Motor neuron (in vitro differentiated cells): Measurements from ENCODE around the gene ITGBL1. TPM values are rescaled to one million over a fixed set of nuclear protein-coding genes. Genes with fewer than 3 reads are reported as not detected.

ENCODE experiments used
- ATAC-seq, 8 experiments: fragments of 200-7000 bp; cut with Tn5 transposase; replicated peaks in 6 of 8; 2 replicates each; pipeline ENCODE4 v1.8.0; 2021; ENCODE audit warnings: mild to moderate bottlenecking in 8 of 8, moderate library complexity in 8 of 8
- H3K27ac ChIP-seq, 2 donors: fragments of 250-450 bp; sonication (Bioruptor Pico); 2 replicates each; pipeline ENCODE4 v1.9.0; 2021; ENCODE audit warnings: antibody characterized with exemption in 2 of 2, mild to moderate bottlenecking in 2 of 2, moderate library complexity in 1 of 2
- H3K4me1 ChIP-seq, 2 donors: fragments of 250-450 bp; sonication (Bioruptor Pico); replicated peaks in 1 of 2; 2 replicates each; pipeline ENCODE4 v1.6.1; 2021; ENCODE audit warnings: antibody characterized with exemption in 2 of 2, mild to moderate bottlenecking in 2 of 2, moderate library complexity in 1 of 2
- H3K4me3 ChIP-seq, 5 donors: fragments of 250-450 bp; sonication (Bioruptor Pico); 2 replicates each; pipeline ENCODE4 v1.9.0; 2021; ENCODE audit warnings: antibody characterized with exemption in 5 of 5, mild to moderate bottlenecking in 5 of 5, moderate library complexity in 4 of 5
- WGBS, 10 experiments: fragments of 450-650 bp; shearing (Covaris generic); methylation state at CpG; one replicate each; pipeline ENCODE4 v1.0.0; 2022; 5-methylcytosine and 5-hydroxymethylcytosine counted together
- in situ Hi-C, 9 experiments: fragments of 400-800 bp; cut with MboI; loops; one replicate each; pipeline ENCODE4 v1.15.0; 2021; ENCODE audit warnings: low sequenced_read_pairs in 9 of 9, low pct_unique_long_range_greater_than_20kb in 2 of 9; ENCODE audit not compliant: unreplicated experiment in 9 of 9
- total RNA-seq, 8 experiments: library from RNA; unstranded; fragments of 300-600 nt; gene quantifications; 2 replicates each; pipeline versions ENCODE4 v1.2.3 to v1.2.4, GENCODE V29; 2022

The ITGBL1 gene
- total RNA-seq, result 100 to 1,000 TPM in 1 of 8 experiments, 1 to 10 TPM in 3, not detected in 4; 3.2 to 187 (median 7.1) TPM

DNA sequence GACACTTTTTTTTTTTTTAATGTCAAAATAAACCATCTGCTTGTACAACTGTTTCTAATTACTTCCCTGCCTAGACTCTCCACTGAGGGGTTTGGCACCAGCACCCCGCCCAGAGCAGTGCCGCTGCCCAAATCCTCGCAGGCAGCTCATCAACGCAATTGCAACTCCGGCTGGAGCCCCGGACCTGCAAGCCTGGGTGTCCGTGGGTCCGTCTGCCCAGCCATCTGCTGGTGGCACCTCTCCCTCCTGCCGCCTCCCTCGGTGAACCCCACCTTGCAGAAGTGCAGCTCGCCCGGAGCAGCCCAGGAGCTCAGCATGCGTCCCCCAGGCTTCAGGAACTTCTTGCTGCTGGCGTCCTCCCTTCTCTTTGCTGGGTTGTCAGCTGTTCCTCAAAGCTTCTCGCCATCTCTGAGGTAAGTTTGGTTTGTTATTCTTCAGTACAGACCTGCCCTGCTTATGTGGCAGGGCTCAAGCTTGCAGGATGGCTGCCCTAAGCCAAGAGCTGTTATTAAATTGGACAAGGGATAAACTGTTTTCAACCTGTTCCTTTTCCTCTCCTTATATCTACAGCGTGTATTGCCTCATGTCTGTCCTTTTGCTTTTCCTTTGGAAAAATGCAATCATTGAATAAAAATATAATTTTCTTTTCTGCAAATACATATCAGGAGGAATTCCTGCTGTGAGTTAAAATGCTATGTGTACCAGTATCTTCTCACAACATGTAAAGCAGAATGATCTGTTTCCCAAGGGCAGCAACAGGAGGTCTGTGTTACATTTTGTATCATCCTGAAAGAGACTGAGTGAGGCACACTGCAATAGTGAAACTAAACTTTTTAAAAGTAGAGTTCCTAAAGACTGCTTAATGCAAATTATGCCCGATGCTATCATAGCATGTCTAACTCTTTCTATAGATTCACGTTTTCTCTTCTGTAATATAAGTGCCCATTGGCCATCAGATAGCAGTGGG, at the start of gene ITGBL1:
Gene ITGBL1, plus strand, starts transcription at position 157 of the 967 bp plus-strand sequence. Its CDS starts 159 bp downstream, at position 316.
- Histone ChIP-seq H3K27ac (no peak within 1 kb of the TSS), H3K4me1 (no peaks in the 10 kb centered on the region), H3K4me3 (no peak within 1 kb of the TSS)
- whole genome bisulfite sequencing, 10 experiments, result 2 to 100% (median 87%) methylated on average over 1 to 9 of the region's 18 CpGs
- in situ Hi-C loops, result loop anchor here in 3 of 9 experiments (25.0 kb wide), 2 partner anchors 291 to 316 kb away; no protein-coding TSS in a partner anchor
- ATAC-seq, result peak in 3 of 8 experiments; percentile 12 to 61 (median 20)

- in situ Hi-C loops, result no loop called here
- H3K27ac ChIP-seq, result no peak overlapping the region
- no peaks in the 10 kb centered on the region for H3K4me1 ChIP-seq
- ATAC-seq, result no peak
- WGBS, 10 experiments, result 17 to 100% (median 94%) methylated on average over 1 of the region's 1 CpG; no CpG with 5 or more reads in 3 of the 10 experiments
- no peak overlapping the region for H3K4me3 ChIP-seq
These were observed 45.7 kb upstream of the ITGBL1 start for GRCh38 chr13:101406791-101407190.

DNA sequence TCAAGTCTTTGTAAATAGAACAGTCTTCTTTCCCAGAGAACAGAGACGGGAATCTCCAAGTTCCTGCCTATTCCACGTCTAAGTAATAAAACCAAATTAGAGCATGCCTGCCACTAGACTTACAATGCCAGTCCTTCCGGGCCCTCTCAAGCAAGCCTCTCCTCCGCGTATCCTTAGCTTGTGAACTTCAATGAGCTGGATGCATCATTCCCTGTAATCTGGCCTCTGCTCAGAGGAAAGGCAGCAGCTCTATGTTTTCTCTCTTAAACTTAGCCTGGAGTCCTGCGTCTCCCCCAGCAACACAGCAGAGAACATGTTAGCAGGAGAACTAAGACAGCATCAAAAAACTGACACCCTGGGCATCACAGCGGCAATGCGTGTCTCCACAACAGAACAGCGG, 44.3 kb upstream of the ITGBL1 start:
- no peak for ATAC-seq
- Histone ChIP-seq H3K4me3 (no peak overlapping the region), H3K4me1 (no peaks in the 10 kb centered on the region), H3K27ac (no peak overlapping the region)
- WGBS, 10 experiments, result 20 to 100% (median 78%) methylated on average over 1 to 9 of the region's 9 CpGs; no CpG with 5 or more reads in 2 of the 10 experiments
- in situ Hi-C loops, result no loop called here

GRCh38 chr13:101408992-101409656, 43.4 kb upstream of the ITGBL1 start:
- no peak for ATAC-seq
- 50 to 88% (median 77%) methylated on average over 1 to 6 of the region's 6 CpGs for WGBS, 10 experiments
- in situ Hi-C loops, result no loop called here
- H3K27ac ChIP-seq, result no peak overlapping the region
- no peaks in the 10 kb centered on the region for H3K4me1 ChIP-seq
- no peak overlapping the region for H3K4me3 ChIP-seq

GRCh38 chr13:101412076-101412475, 40.4 kb upstream of the ITGBL1 start:
- ATAC-seq, result no peak
- H3K27ac ChIP-seq, result no peak overlapping the region
- in situ Hi-C loops, result no loop called here
- H3K4me3 ChIP-seq, result no peak overlapping the region
- H3K4me1 ChIP-seq, result peaks cover 0 to 5% of the 10 kb centered on the region in 2 donors
- 71 to 100% (median 100%) methylated on average over 1 of the region's 1 CpG; no CpG with 5 or more reads in 5 of the 10 experiments for WGBS, 10 experiments

DNA sequence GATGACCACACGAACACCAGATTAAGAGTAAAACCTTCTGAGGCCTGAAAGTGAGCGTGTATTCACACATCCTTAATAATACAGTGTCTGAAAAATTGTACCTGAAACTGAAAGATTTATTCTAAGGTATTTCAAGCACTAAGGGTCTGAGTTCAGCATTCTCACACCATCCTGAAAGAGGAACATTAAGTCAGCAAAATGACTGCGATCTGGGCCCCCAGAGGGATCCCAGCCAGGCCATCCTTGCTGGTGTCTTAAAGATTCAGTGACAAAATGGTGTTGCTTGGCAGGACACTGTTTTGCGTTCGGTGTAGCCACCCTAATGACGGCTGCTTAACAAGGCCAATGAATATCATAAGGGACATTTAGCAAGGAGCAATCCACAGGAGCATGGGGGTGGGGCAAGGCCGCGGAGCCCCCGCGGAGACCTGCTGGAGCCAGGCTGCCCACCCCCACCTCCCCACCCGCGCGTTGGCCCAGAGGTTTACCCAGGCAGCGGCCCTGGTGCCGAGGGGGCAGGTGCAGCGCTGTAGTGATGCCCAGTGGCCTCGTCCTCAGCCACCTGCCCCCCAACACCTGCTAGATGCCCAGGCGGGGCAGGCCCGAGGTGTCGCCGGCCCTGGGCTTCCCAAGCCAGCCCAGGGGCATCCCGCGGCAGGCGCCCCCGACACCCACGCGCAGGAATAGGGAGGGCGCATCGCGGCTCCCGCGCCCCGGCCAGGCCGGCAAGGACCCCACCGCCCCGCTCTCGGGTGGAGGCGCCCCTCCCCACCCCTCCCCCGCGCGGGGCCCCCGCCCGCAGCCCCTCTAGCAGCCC, 36.9 kb upstream of the ITGBL1 start:
- Histone ChIP-seq H3K4me3 (peak overlapping the region; percentile 46 to 91 (median 65)), H3K27ac (no peak overlapping the region), H3K4me1 (peaks cover 0 to 5% of the 10 kb centered on the region in 2 donors)
- WGBS, 10 experiments, result 17 to 100% (median 80%) methylated on average over 1 to 6 of the region's 43 CpGs; no CpG with 5 or more reads in 3 of the 10 experiments
- in situ Hi-C loops, result no loop called here
- ATAC-seq, result peak in 6 of 8 experiments; percentile 35 to 72 (median 67)

- Histone ChIP-seq H3K4me1 (peaks cover 0 to 5% of the 10 kb centered on the region in 2 donors), H3K4me3 (peak within 1 kb of the TSS; percentile 46 to 91 (median 65)), H3K27ac (no peak within 1 kb of the TSS)
- peak; percentile 88 to 94 (median 90) for ATAC-seq
- WGBS, 10 experiments, result 3 to 24% (median 16%) methylated on average over 2 to 18 of the region's 85 CpGs; no CpG with 5 or more reads in 6 of the 10 experiments
- in situ Hi-C loops, result no loop called here
These were observed 36.1 kb upstream of the ITGBL1 start, which contains the start of gene NALCN for GRCh38 chr13:101416181-101417042. TSS of gene NALCN (minus strand) at chr13:101416508. CDS start at chr13:101399126, 17,382 bp downstream.

DNA sequence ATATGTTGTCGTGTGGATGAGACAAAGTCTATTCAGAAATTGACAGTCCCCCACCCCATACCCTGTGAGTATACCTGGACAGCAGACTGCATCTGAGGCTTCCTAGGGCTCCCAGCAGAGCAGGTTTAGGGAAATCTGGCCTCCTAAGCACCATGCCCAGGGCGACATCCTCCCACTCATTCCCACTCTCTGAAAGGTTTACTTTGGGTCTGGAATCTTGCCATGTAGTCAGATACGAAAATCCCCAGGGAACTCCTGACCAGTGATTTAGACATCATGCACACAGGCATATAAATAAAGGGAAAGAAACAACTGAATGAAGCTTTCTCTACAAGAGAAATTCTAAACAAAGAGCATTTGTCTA, 35.5 kb upstream of the ITGBL1 start:
- peak overlapping the region; percentile 46 to 91 (median 65) for H3K4me3 ChIP-seq
- ATAC-seq, result peak in 6 of 8 experiments; percentile 6 to 24 (median 18)
- H3K4me1 ChIP-seq, result peaks cover 0 to 5% of the 10 kb centered on the region in 2 donors
- in situ Hi-C loops, result no loop called here
- H3K27ac ChIP-seq, result no peak overlapping the region
- WGBS, 10 experiments, result 0 to 86% (median 30%) methylated on average over 1 to 3 of the region's 3 CpGs; no CpG with 5 or more reads in 3 of the 10 experiments

- in situ Hi-C loops, result no loop called here
- ATAC-seq, result no peak
- Histone ChIP-seq H3K4me3 (no peak overlapping the region), H3K4me1 (peaks cover 0 to 5% of the 10 kb centered on the region in 2 donors), H3K27ac (no peak overlapping the region)
- whole genome bisulfite sequencing, 10 experiments, result 81 to 97% (median 91%) methylated on average over 2 to 5 of the region's 5 CpGs
These were observed 35.0 kb upstream of the ITGBL1 start for GRCh38 chr13:101417501-101417900.

- no peak for ATAC-seq
- no peak overlapping the region for H3K27ac ChIP-seq
- 13 to 100% (median 94%) methylated on average over 1 to 2 of the region's 2 CpGs; no CpG with 5 or more reads in 4 of the 10 experiments for WGBS, 10 experiments
- H3K4me3 ChIP-seq, result no peak overlapping the region
- in situ Hi-C loops, result no loop called here
- H3K4me1 ChIP-seq, result no peaks in the 10 kb centered on the region
These were observed 28.6 kb upstream of the ITGBL1 start for GRCh38 chr13:101423872-101424271.

DNA sequence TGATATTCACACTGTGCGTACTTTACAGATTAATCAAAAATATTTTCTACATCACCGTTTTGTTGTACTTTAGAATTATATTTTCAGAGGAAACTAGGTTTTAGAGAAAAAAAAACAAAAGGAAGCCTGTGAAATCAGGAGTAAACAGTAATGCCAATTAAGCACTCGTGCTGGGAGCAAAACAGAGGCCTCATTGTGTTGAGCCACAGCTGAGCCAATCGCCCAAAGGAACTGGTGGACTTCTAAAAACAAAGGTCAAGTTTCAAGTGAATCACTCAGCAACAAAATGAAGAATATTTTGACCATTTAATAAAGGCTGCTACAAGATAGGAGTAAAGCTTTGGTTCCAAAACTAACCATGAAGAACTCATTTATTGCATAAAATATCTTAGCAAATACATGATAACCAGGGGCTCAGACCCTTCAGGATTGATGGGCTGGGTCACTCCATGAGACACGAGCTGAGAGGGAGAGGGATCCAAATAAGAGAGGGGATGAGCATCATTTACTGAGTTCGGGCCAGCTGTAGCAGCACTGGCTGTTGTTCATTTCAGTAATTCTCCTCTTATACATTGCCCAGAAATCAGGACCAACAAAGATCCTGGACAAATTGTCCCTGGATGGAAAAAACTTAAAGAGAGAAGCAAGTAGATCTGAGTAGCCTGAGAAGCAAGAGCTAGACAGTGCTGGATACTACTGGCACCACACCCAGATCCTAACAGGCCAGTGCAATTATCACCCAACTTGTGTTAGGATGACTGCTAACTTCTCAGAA, 27.9 kb upstream of the ITGBL1 start:
- no peak for ATAC-seq

More for the DNA sequence above, 27.9 kb upstream of the ITGBL1 start:
- H3K4me3 ChIP-seq, result no peak overlapping the region
- no peak overlapping the region for H3K27ac ChIP-seq
- H3K4me1 ChIP-seq, result no peaks in the 10 kb centered on the region
- in situ Hi-C loops, result no loop called here
- 30 to 83% (median 58%) methylated on average over 2 to 6 of the region's 6 CpGs for WGBS, 10 experiments
